WTC11 (cell line): Measurements from ENCODE around the gene PRKG2. TPM values are rescaled to one million over a fixed set of nuclear protein-coding genes. Genes with fewer than 3 reads are reported as not detected.

Source experiments
- ATF2 ChIP-seq: sonication (generic); formaldehyde crosslinking; IDR thresholded peaks from 2 replicates; pipeline ENCODE4 v1.8.1; 2022; ENCODE audit warnings: low read depth, missing genetic modification reagents, borderline replicate concordance
- ATF3 ChIP-seq: sonication (generic); formaldehyde crosslinking; conservative IDR thresholded peaks from 2 replicates; pipeline ENCODE4 v1.8.1; 2022; ENCODE audit warnings: mild to moderate bottlenecking, missing genetic modification reagents
- ATF6 ChIP-seq: sonication (generic); formaldehyde crosslinking; IDR thresholded peaks from 2 replicates; pipeline ENCODE4 v1.8.1; 2023; ENCODE audit warnings: mild to moderate bottlenecking, missing genetic modification reagents
- CBFB ChIP-seq: sonication (generic); formaldehyde crosslinking; IDR thresholded peaks from 2 replicates; pipeline ENCODE4 v1.8.1; 2022; ENCODE audit warnings: mild to moderate bottlenecking, low read depth, missing genetic modification reagents
- CREB1 ChIP-seq: sonication (generic); formaldehyde crosslinking; IDR thresholded peaks from 2 replicates; pipeline ENCODE4 v1.8.0; 2023; ENCODE audit warnings: mild to moderate bottlenecking, missing genetic modification reagents
- E2F1 ChIP-seq: sonication (generic); formaldehyde crosslinking; IDR thresholded peaks from 2 replicates; pipeline ENCODE4 v1.8.0; 2022; ENCODE audit warnings: mild to moderate bottlenecking, missing genetic modification reagents
- ELF4 ChIP-seq: sonication (generic); formaldehyde crosslinking; IDR thresholded peaks from 2 replicates; pipeline ENCODE4 v1.8.1; 2022; ENCODE audit warnings: low read depth, mild to moderate bottlenecking, moderate library complexity, missing genetic modification reagents
- ERG ChIP-seq: fragments of 250-450 bp; sonication (Bioruptor Pico); IDR thresholded peaks from 2 replicates; pipeline ENCODE4 v1.8.0; 2021; ENCODE audit warnings: mild to moderate bottlenecking
- GTF2I ChIP-seq: fragments of 250-450 bp; sonication (Bioruptor Pico); conservative IDR thresholded peaks from 2 replicates; pipeline ENCODE4 v1.4.0; 2021; ENCODE audit warnings: mild to moderate bottlenecking
- HMGA2 ChIP-seq: fragments of 250-450 bp; sonication (Bioruptor Pico); IDR thresholded peaks from 2 replicates; pipeline ENCODE4 v1.4.0; 2021; ENCODE audit warnings: mild to moderate bottlenecking, moderate library complexity
- MYBL2 ChIP-seq: sonication (generic); formaldehyde crosslinking; IDR thresholded peaks from 2 replicates; pipeline ENCODE4 v1.8.1; 2023; ENCODE audit warnings: mild to moderate bottlenecking, moderate library complexity, missing genetic modification reagents
- PRDM15 ChIP-seq: sonication (generic); formaldehyde crosslinking; IDR thresholded peaks from 2 replicates; pipeline ENCODE4 v1.8.0; 2022; ENCODE audit warnings: missing genetic modification reagents
- PREB ChIP-seq: sonication (generic); formaldehyde crosslinking; IDR thresholded peaks from 2 replicates; pipeline ENCODE4 v1.8.1; 2022; ENCODE audit warnings: mild to moderate bottlenecking, missing genetic modification reagents, moderate library complexity, borderline replicate concordance
- RORB ChIP-seq: fragments of 250-450 bp; sonication (Bioruptor Pico); IDR thresholded peaks from 2 replicates; pipeline ENCODE4 v1.9.0; 2021; ENCODE audit warnings: mild to moderate bottlenecking
- SMAD3 ChIP-seq: sonication (generic); formaldehyde crosslinking; IDR thresholded peaks from 2 replicates; pipeline ENCODE4 v1.8.0; 2022; ENCODE audit warnings: missing genetic modification reagents, mild to moderate bottlenecking, borderline replicate concordance
- USF2 ChIP-seq: sonication (generic); formaldehyde crosslinking; IDR thresholded peaks from 2 replicates; pipeline ENCODE4 v1.8.1; 2023; ENCODE audit warnings: mild to moderate bottlenecking, missing genetic modification reagents, moderate library complexity
- ZNF219 ChIP-seq: sonication (generic); formaldehyde crosslinking; IDR thresholded peaks from 2 replicates; pipeline ENCODE4 v1.8.0; 2023; ENCODE audit warnings: missing genetic modification reagents, mild to moderate bottlenecking, borderline replicate concordance
- ZNF317 ChIP-seq: sonication (generic); formaldehyde crosslinking; IDR thresholded peaks from 2 replicates; pipeline ENCODE4 v1.8.1; 2023; ENCODE audit warnings: low read depth, mild to moderate bottlenecking, moderate library complexity, missing genetic modification reagents, borderline replicate concordance
- ZNF425 ChIP-seq: fragments of 250-450 bp; sonication (Bioruptor Pico); conservative IDR thresholded peaks from 2 replicates; pipeline ENCODE4 v1.9.0; 2021; ENCODE audit warnings: mild to moderate bottlenecking
- ZNF512 ChIP-seq: sonication (generic); formaldehyde crosslinking; IDR thresholded peaks from 2 replicates; pipeline ENCODE4 v1.8.1; 2022; ENCODE audit warnings: missing genetic modification reagents, borderline replicate concordance
- total RNA-seq: library from RNA; stranded (reverse); gene quantifications from 3 replicates; pipeline ENCODE4 v1.2.3, GENCODE V29; 2021

Gene PRKG2
- total RNA-seq, 1 experiment from 2014 or later = 2.7 TPM

GRCh38 chr4:81214881-81215868 is at the start of gene PRKG2 (continued):
- TF ChIP-seq USF2 (CRISPR knock-in tag) (peak; percentile 79), PRDM15 (CRISPR knock-in tag) (no peak), E2F1 (CRISPR knock-in tag) (peak; percentile 48; the same call in 1 of the 2 replicates), ZNF317 (no peak), ZNF425 (CRISPR knock-in tag) (no peak), HMGA2 (CRISPR knock-in tag) (no peak), ATF3 (CRISPR knock-in tag) (no peak), SMAD3 (CRISPR knock-in tag) (0 out of 2 replicates have a peak, but pooled peaks have one; percentile 55), ZNF512 (CRISPR knock-in tag) (no peak), ERG (CRISPR knock-in tag) (no peak), PREB (CRISPR knock-in tag) (no peak), RORB (CRISPR knock-in tag) (no peak), CREB1 (CRISPR knock-in tag) (no peak), ELF4 (CRISPR knock-in tag) (no peak), ZNF219 (CRISPR knock-in tag) (no peak), ATF2 (CRISPR knock-in tag) (no peak), MYBL2 (peak; percentile 42; the same call in 1 of the 2 replicates), ATF6 (no peak), GTF2I (CRISPR knock-in tag) (no peak), CBFB (CRISPR knock-in tag) (no peak)
